ENCODE measurements around the gene WIPF1.

WIPF1 gene

GRCh38 chr2:174597345-174598047 is at the start of gene WIPF1:
TSS of gene WIPF1 (minus strand) at chr2:174597804. CDS start at chr2:174585573, 12,231 bp downstream.
- DNase-seq (ENCODE audit: low spot score): no peak

- no peak for DNase-seq (ENCODE audit: low spot score)
Measured at GRCh38 chr2:174645296-174645695, 47.7 kb upstream of the WIPF1 start.

GRCh38 chr2:174644406-174644805 is 46.8 kb upstream of the WIPF1 start:
- DNase-seq (ENCODE audit: low spot score): no peak

- DNase-seq (ENCODE audit: low spot score): no peak
Measured at GRCh38 chr2:174643356-174643755, 45.8 kb upstream of the WIPF1 start.

- DNase-seq (ENCODE audit: low spot score): no peak
Measured at GRCh38 chr2:174641168-174641567, 43.6 kb upstream of the WIPF1 start.

- DNase-seq (ENCODE audit: low spot score): no peak
Measured at GRCh38 chr2:174636987-174637386, 39.4 kb upstream of the WIPF1 start.

GRCh38 chr2:174635776-174636404 is 38.3 kb upstream of the WIPF1 start:
- no peak for DNase-seq (ENCODE audit: low spot score)

- DNase-seq (ENCODE audit: low spot score): no peak
Measured at GRCh38 chr2:174635015-174635593, 37.5 kb upstream of the WIPF1 start.

GRCh38 chr2:174634130-174635014 is 36.8 kb upstream of the WIPF1 start:
- DNase-seq (ENCODE audit: low spot score): no peak

GRCh38 chr2:174633623-174633930 is 36.0 kb upstream of the WIPF1 start:
- DNase-seq (ENCODE audit: low spot score): no peak

- no peak for DNase-seq (ENCODE audit: low spot score)
Measured at GRCh38 chr2:174632841-174633622, 35.4 kb upstream of the WIPF1 start.

GRCh38 chr2:174631009-174631981 is 33.7 kb upstream of the WIPF1 start:
- DNase-seq (ENCODE audit: low spot score): no peak

- DNase-seq (ENCODE audit: low spot score): no peak
Measured at GRCh38 chr2:174630107-174630506, 32.5 kb upstream of the WIPF1 start.

- DNase-seq (ENCODE audit: low spot score): no peak
Measured at GRCh38 chr2:174629506-174629905, 31.9 kb upstream of the WIPF1 start.

- no peak for DNase-seq (ENCODE audit: low spot score)
Measured at GRCh38 chr2:174628528-174629169, 31.0 kb upstream of the WIPF1 start.

- DNase-seq (ENCODE audit: low spot score): no peak
Measured at GRCh38 chr2:174627216-174627615, 29.6 kb upstream of the WIPF1 start.

- no peak for DNase-seq (ENCODE audit: low spot score)
Measured at GRCh38 chr2:174624895-174625430, 27.4 kb upstream of the WIPF1 start.

- no peak for DNase-seq (ENCODE audit: low spot score)
Measured at GRCh38 chr2:174623690-174624089, 26.1 kb upstream of the WIPF1 start.

GRCh38 chr2:174623106-174623637 is 25.6 kb upstream of the WIPF1 start:
- DNase-seq (ENCODE audit: low spot score): no peak

GRCh38 chr2:174621323-174621722 is 23.7 kb upstream of the WIPF1 start:
- DNase-seq (ENCODE audit: low spot score): no peak
